ENCODE results near the gene ATP6V1G2.
"Not testable (repeated sequence)": the region's sequence is repeated elsewhere in the genome, so short reads cannot be mapped to it uniquely, and the experiment has no call there.

ATP6V1G2 gene

GRCh38 chr6:31528307-31528777 lies 18.1 kb downstream of the ATP6V1G2 start:
- DNase-seq, result no peak

GRCh38 chr6:31525932-31526591 lies 20.3 kb downstream of the ATP6V1G2 start:
- no peak for DNase-seq

GRCh38 chr6:31525553-31525931 lies 20.9 kb downstream of the ATP6V1G2 start:
- no peak for DNase-seq

DNA sequence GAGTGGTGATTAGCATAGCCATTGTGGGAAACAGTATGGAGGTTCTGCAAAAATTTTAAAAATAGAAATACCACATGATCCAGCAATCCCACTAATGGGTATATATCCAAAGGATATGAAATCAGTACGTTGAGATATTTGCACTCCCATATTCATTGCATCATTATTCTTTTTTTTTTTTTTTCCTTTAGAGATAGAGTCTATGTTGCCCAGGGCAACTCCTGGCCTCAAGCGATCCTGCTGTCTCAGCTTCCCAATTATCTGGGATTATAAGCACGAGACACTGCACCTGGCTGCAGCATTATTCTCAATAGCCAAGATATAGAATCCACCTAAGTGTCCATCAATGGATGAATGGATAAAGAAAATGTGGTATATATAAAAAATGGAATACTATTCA lies 24.6 kb downstream of the ATP6V1G2 start:
- DNase-seq, result no peak

GRCh38 chr6:31513456-31514165 lies 32.8 kb downstream of the ATP6V1G2 start:
- DNase-seq, result no peak

- no peak for DNase-seq
Observed at GRCh38 chr6:31510007-31510406, 36.4 kb downstream of the ATP6V1G2 start.

GRCh38 chr6:31509036-31509435 lies 37.4 kb downstream of the ATP6V1G2 start:
- not testable (repeated sequence) for DNase-seq

GRCh38 chr6:31502586-31502985 lies 43.8 kb downstream of the ATP6V1G2 start:
- no peak for DNase-seq

- not testable (repeated sequence) for DNase-seq
Observed at GRCh38 chr6:31499648-31500047, 46.8 kb downstream of the ATP6V1G2 start.

GRCh38 chr6:31498748-31499147 lies 47.7 kb downstream of the ATP6V1G2 start:
- no peak for DNase-seq

- DNase-seq, result no peak
Observed at GRCh38 chr6:31497531-31498476, 48.6 kb downstream of the ATP6V1G2 start, which contains the start of gene MICB. MICB (plus strand) TSS chr6:31498145; CDS start chr6:31498194, 49 bp downstream.

DNA sequence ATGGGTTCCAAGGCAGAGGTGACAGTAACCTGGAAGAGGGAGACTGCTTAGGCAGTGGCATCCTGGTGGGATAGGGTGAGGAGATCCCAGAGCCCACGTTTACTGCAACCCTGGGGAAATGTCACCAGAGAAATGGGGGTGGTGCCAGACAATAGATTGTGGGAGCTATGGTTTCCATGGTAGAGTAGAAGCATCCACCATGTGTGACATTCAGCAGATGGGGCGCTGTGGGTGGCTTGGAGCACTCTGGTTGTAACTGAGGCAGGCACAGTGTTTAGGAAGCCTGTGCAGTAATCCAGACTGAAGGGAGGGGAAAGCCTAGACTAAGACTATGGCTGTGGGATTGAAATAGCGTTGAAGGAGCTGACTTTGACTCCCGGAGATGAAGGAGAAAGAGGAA lies 49.6 kb downstream of the ATP6V1G2 start:
- DNase-seq, result not testable (repeated sequence)

DNA sequence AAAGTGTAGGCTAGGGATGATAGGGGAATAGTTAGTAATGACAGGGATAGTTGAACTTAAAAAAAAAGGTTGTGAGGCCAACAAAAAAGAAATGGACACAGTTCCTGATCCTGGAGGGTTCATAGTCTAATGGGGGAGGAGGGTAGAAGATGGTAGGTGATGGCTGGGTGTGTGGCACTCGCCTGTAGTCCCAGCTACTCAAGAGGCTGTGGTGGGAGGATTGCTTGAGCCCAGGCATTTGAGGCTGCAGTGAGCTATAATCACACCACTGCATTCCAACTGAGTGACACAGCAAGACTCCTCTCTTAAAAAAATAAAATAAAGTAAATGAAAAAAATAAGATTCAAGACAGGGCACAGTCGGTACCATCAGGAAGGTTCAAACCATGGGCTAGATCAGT lies 50.8 kb downstream of the ATP6V1G2 start:
- no peak for DNase-seq
